Stimulated activated effector memory CD8-positive, alpha-beta T cell treated with anti-CD3 and anti-CD28 coated beads, Interleukin-12 subunit alpha, Interleukin-12 subunit beta, amount 100 ng/mL, for 72 hours (primary cell): Measurements from ENCODE around the gene LGALS3.
"Not testable (repeated sequence)": the region's sequence is repeated elsewhere in the genome, so short reads cannot be mapped to it uniquely, and the experiment has no call there.

Experiments
- ATAC-seq: fragments of 150-1000 bp; cut with Tn5 transposase; 2 replicates; pipeline ENCODE4 v1.10.0; 2021
- DNase-seq, 2 donors: peaks; one replicate each; pipeline ENCODE4 v3.0.0; 2021 to 2022; ENCODE audit warnings: low spot score in 2 of 2
- H3K27ac Mint-ChIP-seq: one replicate; pipeline ENCODE4 v1.8.0; 2022; ENCODE audit warnings: mild to moderate bottlenecking, mixed read lengths
- H3K36me3 Mint-ChIP-seq: one replicate; pipeline ENCODE4 v1.8.0; 2022; ENCODE audit warnings: mild to moderate bottlenecking, mixed read lengths
- H3K4me1 Mint-ChIP-seq: one replicate; pipeline ENCODE4 v1.8.0; 2022; ENCODE audit warnings: mixed read lengths
- H3K4me3 Mint-ChIP-seq: one replicate; pipeline ENCODE4 v1.8.0; 2022; ENCODE audit warnings: mild to moderate bottlenecking, mixed read lengths
- H3K9me3 Mint-ChIP-seq: one replicate; pipeline ENCODE4 v1.8.0; 2022; ENCODE audit warnings: mixed read lengths

LGALS3 gene

DNA sequence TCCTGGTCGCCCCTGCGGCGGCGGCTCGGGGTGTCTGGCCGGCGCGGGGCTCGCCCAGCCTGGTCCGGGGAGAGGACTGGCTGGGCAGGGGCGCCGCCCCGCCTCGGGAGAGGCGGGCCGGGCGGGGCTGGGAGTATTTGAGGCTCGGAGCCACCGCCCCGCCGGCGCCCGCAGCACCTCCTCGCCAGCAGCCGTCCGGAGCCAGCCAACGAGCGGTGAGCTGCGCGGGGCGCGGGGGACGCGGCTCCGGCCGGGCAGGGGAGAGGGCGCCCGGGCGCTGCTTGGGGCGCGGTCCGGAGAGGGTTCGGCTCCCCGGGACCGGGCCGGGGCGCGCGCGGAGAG is at the start of gene LGALS3:
Gene LGALS3 (plus strand): TSS at position 167 of the 342 bp plus-strand sequence. CDS start 8,122 bp downstream, outside the sequence.
- peaks cover 39% of the 10 kb centered on the region for H3K36me3 Mint-ChIP-seq
- peak in 1 of 2 donors; percentile 45 for DNase-seq
- peaks cover 47% of the 10 kb centered on the region for H3K4me1 Mint-ChIP-seq
- H3K9me3 Mint-ChIP-seq = no peaks in the 10 kb centered on the region
- H3K27ac Mint-ChIP-seq = peak within 1 kb of the TSS; percentile 84
- peak within 1 kb of the TSS; percentile 78 for H3K4me3 Mint-ChIP-seq
- ATAC-seq = peak; percentile 69

DNA sequence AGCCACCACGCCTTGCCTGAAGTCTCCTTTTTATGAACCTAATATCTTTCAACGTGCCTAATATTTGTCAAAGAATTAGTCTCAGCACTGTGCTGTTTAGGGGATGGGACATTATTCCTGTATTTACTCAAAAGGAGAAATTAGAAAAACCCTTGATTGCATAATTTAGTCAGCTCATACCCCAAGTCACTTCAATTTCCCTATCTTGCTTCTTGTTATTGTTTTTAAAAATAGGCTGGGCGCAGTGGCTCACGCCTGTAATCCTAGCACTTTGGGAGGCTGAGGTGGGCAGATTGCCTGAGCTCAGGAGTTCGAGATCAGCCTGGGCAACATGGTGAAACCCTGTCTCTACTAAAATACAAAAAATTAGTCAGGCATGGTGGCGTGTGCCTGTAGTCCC is 49.1 kb upstream of the LGALS3 start:
- H3K9me3 Mint-ChIP-seq, H3K4me1 Mint-ChIP-seq, H3K27ac Mint-ChIP-seq, ATAC-seq, DNase-seq, H3K4me3 Mint-ChIP-seq, H3K36me3 Mint-ChIP-seq: not testable (repeated sequence)

GRCh38 chr14:55084401-55085059 is 44.5 kb upstream of the LGALS3 start:
- H3K4me3 Mint-ChIP-seq = no peak overlapping the region
- ATAC-seq (no peak), DNase-seq (no peak)
- H3K36me3 Mint-ChIP-seq = no peaks in the 10 kb centered on the region
- no peaks in the 10 kb centered on the region for H3K9me3 Mint-ChIP-seq
- H3K4me1 Mint-ChIP-seq = no peaks in the 10 kb centered on the region
- no peak overlapping the region for H3K27ac Mint-ChIP-seq

DNA sequence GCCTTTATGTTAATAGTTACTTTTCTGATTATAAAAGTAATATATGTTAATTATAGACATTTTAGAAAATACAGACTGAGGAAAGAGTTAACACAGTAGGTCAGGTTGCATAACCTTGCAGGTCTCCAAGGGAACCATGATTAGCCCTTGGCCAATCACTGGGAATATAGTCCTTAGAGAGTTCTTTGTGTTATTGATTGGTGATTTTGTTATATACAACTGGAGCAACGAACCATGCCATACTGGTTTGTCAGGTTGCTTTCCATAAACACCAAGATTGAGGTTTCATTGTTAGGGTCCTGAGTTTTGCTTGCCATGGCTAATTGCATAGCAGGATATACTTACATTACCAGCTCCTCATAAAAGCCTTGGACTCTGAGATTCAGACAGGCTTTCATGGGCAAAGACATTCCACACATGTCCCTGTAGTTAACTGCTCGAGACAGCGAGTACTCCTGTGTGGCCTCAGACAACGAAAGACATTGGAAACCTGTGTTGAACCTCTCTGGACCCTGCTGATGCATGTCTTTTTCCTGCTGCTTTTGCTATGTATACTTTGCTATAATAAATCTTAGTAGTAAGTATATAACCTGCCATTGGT is 43.9 kb upstream of the LGALS3 start:
- no peaks in the 10 kb centered on the region for H3K36me3 Mint-ChIP-seq
- H3K4me3 Mint-ChIP-seq = no peak overlapping the region
- H3K9me3 Mint-ChIP-seq = no peaks in the 10 kb centered on the region
- H3K27ac Mint-ChIP-seq = no peak overlapping the region
- no peak for DNase-seq
- H3K4me1 Mint-ChIP-seq = no peaks in the 10 kb centered on the region
- ATAC-seq = no peak

DNA sequence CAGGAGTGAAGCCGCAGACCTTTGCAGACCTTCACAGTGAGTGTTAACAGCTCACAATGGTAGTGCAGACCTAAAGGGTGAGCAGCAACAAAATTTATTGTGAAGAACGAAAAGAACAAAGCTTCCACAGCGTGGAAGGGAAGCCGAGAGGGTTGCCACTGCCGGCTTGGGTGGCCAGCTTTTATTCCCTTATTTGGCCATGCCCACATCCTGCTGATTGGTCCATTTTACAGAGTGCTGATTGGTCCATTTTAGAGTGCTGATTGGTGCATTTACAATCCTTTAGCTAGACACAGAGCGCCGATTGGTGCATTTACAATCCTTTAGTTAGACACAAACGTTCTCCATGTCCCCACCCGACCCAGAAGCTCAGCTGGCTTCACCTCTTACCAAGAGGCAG is 42.1 kb upstream of the LGALS3 start:
- Mint-ChIP-seq H3K9me3 (no peaks in the 10 kb centered on the region), H3K27ac (no peak overlapping the region), H3K4me3 (no peak overlapping the region), H3K36me3 (no peaks in the 10 kb centered on the region), H3K4me1 (no peaks in the 10 kb centered on the region)
- DNase-seq (no peak), ATAC-seq (no peak)

- ATAC-seq (no peak), DNase-seq (no peak)
- Mint-ChIP-seq H3K4me3 (no peak overlapping the region), H3K36me3 (no peaks in the 10 kb centered on the region), H3K4me1 (peaks cover 8% of the 10 kb centered on the region), H3K9me3 (no peaks in the 10 kb centered on the region), H3K27ac (no peak overlapping the region)
Measured at GRCh38 chr14:55088356-55088755, 40.7 kb upstream of the LGALS3 start.

DNA sequence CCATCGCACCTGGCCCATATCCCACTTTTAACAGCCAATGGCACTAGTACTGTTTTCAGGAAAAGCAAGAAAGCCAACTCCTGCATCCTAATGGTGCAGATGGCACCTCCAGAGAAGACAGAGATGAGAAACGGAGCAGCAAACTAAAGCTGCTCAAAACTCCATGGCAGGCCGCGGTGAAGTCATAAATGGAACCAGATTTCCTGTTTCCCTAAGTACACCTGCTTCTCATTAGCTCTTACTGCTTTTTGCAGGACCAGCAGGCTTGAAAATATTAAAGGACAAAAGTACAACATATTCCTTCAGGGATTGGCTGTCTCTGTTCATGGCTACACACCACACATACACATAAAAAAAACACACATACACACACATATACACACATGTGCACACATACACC is 36.7 kb upstream of the LGALS3 start:
- Mint-ChIP-seq H3K4me3 (no peak overlapping the region), H3K27ac (no peak overlapping the region), H3K4me1 (peaks cover 15% of the 10 kb centered on the region), H3K36me3 (no peaks in the 10 kb centered on the region), H3K9me3 (no peaks in the 10 kb centered on the region)
- DNase-seq (no peak), ATAC-seq (no peak)

- ATAC-seq (no peak), DNase-seq (no peak)
- Mint-ChIP-seq H3K4me3 (no peak overlapping the region), H3K27ac (no peak overlapping the region), H3K9me3 (peaks cover 3% of the 10 kb centered on the region), H3K4me1 (peaks cover 31% of the 10 kb centered on the region), H3K36me3 (peaks cover 6% of the 10 kb centered on the region)
Measured at GRCh38 chr14:55094292-55095157, 34.5 kb upstream of the LGALS3 start.

DNA sequence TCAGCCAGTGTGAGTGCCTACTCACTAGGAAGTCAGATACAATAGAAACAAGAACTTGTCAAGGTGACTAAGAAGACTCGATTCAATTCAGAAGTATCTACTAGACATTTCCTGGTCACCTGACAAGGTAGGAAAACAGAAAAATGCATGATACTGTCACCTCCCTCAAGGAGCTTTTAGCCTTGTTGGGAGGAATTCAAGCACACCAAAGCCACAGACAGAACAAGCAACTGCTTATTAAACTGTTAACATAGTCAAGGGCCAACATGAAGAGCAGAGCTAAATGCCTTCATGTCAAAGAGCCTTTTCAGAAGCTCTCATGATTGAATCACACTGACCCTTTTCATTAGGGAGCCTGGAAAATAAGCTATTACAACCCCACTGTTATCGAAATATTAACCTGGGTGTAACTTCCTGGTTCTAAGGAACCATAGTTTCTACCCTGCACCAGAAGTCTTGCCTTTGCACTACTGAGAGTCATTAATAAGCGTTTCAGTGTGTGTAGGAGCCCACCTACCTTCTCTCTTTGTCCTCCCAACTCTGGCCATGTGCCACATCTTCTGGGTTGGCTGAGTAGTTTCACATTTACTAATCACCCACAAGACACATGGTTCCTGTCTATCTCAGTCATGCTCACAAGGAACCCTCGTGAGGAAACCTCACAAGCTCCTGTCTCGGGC is 31.0 kb upstream of the LGALS3 start:
- peak overlapping the region; percentile 63 for H3K4me3 Mint-ChIP-seq
- H3K27ac Mint-ChIP-seq = peak overlapping the region; percentile 94
- peaks cover 8% of the 10 kb centered on the region for H3K36me3 Mint-ChIP-seq
- H3K9me3 Mint-ChIP-seq = peaks cover 3% of the 10 kb centered on the region
- peak; percentile 86 for ATAC-seq
- H3K4me1 Mint-ChIP-seq = peaks cover 47% of the 10 kb centered on the region
- DNase-seq = peak; percentile 39 to 82

- peaks cover 11% of the 10 kb centered on the region for H3K36me3 Mint-ChIP-seq
- peaks cover 51% of the 10 kb centered on the region for H3K4me1 Mint-ChIP-seq
- peak overlapping the region; percentile 63 for H3K4me3 Mint-ChIP-seq
- ATAC-seq (no peak), DNase-seq (no peak)
- H3K27ac Mint-ChIP-seq = peak overlapping the region; percentile 94
- H3K9me3 Mint-ChIP-seq = peaks cover 3% of the 10 kb centered on the region
Measured at GRCh38 chr14:55098561-55098898, 30.5 kb upstream of the LGALS3 start.

GRCh38 chr14:55099756-55100155 is 29.3 kb upstream of the LGALS3 start:
- Mint-ChIP-seq H3K4me1 (peaks cover 61% of the 10 kb centered on the region), H3K27ac (no peak overlapping the region), H3K9me3 (peaks cover 3% of the 10 kb centered on the region), H3K4me3 (no peak overlapping the region), H3K36me3 (peaks cover 11% of the 10 kb centered on the region)
- ATAC-seq (no peak), DNase-seq (no peak)

GRCh38 chr14:55101698-55102097 is 27.4 kb upstream of the LGALS3 start:
- peaks cover 11% of the 10 kb centered on the region for H3K36me3 Mint-ChIP-seq
- ATAC-seq = no peak
- no peak for DNase-seq
- peak overlapping the region; percentile 84 for H3K4me3 Mint-ChIP-seq
- peak overlapping the region; percentile 99 for H3K27ac Mint-ChIP-seq
- H3K4me1 Mint-ChIP-seq = peaks cover 65% of the 10 kb centered on the region
- peaks cover 3% of the 10 kb centered on the region for H3K9me3 Mint-ChIP-seq

DNA sequence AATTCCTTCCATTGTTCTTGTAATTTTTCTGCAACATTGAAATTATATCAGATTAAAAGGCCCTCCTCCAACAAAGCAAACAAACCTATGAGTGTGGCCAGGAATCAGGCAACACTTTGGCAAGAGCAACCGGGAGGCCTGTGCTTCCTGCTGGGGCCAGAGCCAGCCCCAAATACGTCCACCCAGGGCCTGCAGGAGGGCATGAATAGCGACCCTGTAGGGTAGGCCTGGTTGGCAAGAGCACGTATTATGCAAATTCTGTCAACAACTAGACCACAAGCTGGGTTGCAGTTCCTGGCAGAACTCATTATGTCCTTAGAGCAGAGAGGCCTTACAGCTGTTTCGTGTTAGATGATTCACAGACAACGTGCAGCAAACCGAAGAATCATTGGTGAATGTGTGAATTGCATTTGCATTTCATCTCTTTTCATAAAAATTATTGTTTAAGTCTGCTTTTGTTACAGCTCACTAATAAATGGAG is 26.9 kb upstream of the LGALS3 start:
- Mint-ChIP-seq H3K9me3 (peaks cover 3% of the 10 kb centered on the region), H3K4me1 (peaks cover 60% of the 10 kb centered on the region), H3K4me3 (peak overlapping the region; percentile 84), H3K27ac (peak overlapping the region; percentile 99), H3K36me3 (peaks cover 11% of the 10 kb centered on the region)
- DNase-seq (peak; percentile 22 to 75), ATAC-seq (peak; percentile 82)

DNA sequence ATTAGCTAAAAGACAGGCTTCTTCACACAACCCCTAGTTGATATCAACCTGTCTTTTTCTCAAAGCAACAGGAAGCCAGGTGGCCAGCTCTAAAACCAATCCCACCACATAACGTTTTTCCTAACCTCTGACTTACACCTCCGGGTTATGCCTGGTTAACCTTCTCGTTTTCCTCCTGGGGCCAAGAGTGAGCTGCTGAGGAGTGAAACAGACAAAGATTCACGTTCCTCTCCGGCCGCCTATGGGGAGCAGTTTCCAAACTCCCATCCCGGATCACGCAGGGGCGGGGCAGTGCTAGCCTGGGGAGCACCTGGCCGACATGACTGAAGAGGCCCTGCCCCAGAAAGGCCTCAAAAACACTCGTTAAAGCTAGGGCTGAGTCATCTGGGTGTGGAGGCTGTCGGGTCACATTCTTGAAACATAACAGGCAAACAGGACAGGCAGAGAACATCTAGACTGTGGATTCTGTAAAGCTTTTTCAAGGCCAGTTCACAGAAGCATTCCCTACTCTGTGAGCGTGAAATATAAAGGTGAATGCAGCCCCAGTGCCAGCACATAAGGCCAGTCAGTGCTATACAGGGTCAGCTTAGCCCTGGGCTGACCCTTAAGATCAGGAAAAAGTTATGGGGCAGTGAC is 25.9 kb upstream of the LGALS3 start:
- Mint-ChIP-seq H3K9me3 (peaks cover 3% of the 10 kb centered on the region), H3K36me3 (peaks cover 17% of the 10 kb centered on the region), H3K27ac (peak overlapping the region; percentile 99), H3K4me3 (peak overlapping the region; percentile 84), H3K4me1 (peaks cover 60% of the 10 kb centered on the region)
- DNase-seq = peak; percentile 46 to 83
- ATAC-seq = peak; percentile 78
